Measurements from ENCODE around the gene PEAK1.

The PEAK1 gene

DNA sequence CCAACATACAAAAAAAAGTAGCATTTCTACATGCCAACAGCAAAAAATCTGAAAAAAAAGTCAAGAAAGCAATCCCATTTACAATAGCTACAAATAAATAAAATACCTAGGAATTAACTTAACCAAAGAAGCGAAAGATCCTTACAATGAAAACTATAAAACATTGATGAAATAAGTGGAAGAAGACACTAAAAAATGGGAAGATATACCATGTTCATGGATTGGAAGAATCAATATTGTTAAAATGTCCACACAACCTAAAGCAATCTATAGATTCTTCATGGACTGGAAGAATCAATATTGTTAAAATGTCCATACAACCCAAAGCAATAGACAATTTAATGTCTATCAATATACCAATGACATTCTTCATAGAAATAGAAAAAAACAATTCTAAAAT, 21.0 kb downstream of the PEAK1 start:
- H2BK15ac ChIP-seq (ENCODE audit: low read depth, poor library complexity, severe bottlenecking) = no peak overlapping the region
- H3K27ac ChIP-seq (ENCODE audit: low read length, poor library complexity, severe bottlenecking) = no peak overlapping the region
- no peak overlapping the region for H2BK12ac ChIP-seq (ENCODE audit: low read length in 2 of 2)
- no peak overlapping the region for H3K4me3 ChIP-seq (ENCODE audit: insufficient read depth in 1 of 2, low read depth in 1 of 2, low read length in 2 of 2)
- H3K23ac ChIP-seq (ENCODE audit: low read length in 2 of 2) = no peak overlapping the region
- H3K4me1 ChIP-seq (ENCODE audit: control insufficient read depth, insufficient read depth, low read depth, low read length) = no peaks in the 10 kb centered on the region
- H3K4ac ChIP-seq (ENCODE audit: low read depth in 1 of 2, low read length in 2 of 2) = no peak overlapping the region
- no peak overlapping the region for H2AK5ac ChIP-seq (ENCODE audit: low read length, severe bottlenecking)
- peaks cover 0 to 6% of the 10 kb centered on the region in 2 experiments for H3K36me3 ChIP-seq (ENCODE audit: control insufficient read depth in 1 of 2, insufficient read depth in 2 of 2, low read depth in 1 of 2, low read length in 2 of 2)
- H3K4me2 ChIP-seq (ENCODE audit: low read length, poor library complexity, severe bottlenecking) = no peak overlapping the region
- no peak overlapping the region for H3K9ac ChIP-seq (ENCODE audit: low read length)
- H2BK5ac ChIP-seq (ENCODE audit: low read depth, low read length, poor library complexity, severe bottlenecking) = no peak overlapping the region
- DNase-seq = no peak
- no peak overlapping the region for H2AFZ ChIP-seq (ENCODE audit: low read depth, low read length)
- WGBS = no CpG with 5 or more reads among the region's 1 CpG
- H2BK120ac ChIP-seq (ENCODE audit: low read depth, low read length) = no peak overlapping the region
- peaks cover 9% of the 10 kb centered on the region for H3K79me1 ChIP-seq (replicated peaks; ENCODE audit: low read length, poor library complexity, severe bottlenecking)
- H3K14ac ChIP-seq (ENCODE audit: low read length in 2 of 2) = no peak overlapping the region
- H3K27me3 ChIP-seq (ENCODE audit: control insufficient read depth in 1 of 2, insufficient read depth in 1 of 2, low read length in 2 of 2) = no peaks in the 10 kb centered on the region
- no peak overlapping the region for H4K8ac ChIP-seq (ENCODE audit: low read length)
- H3K18ac ChIP-seq (ENCODE audit: low read depth in 1 of 2, low read length in 2 of 2) = no peak overlapping the region
- no peak overlapping the region for H4K91ac ChIP-seq (ENCODE audit: low read length)
- H3K9me3 ChIP-seq (ENCODE audit: control insufficient read depth, low read length) = peaks cover 32% of the 10 kb centered on the region

DNA sequence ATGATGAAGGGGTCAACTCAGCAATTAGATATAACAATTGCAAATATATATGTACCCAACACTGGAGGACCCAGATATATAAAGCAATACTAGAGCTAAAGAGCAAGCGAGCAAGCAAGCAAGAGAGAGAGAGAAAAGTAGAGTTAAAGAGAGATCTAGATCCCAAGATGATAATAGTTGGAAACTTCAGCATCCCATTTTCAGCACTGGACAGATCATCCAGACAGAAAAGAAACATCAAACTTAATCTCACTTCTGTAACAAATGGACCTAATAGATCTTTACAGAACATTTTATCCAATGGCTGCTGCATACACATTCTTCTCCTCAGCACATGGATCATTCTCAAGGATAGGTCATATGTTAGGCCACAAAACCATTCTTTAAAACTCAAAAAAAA, 23.2 kb downstream of the PEAK1 start:
- Histone ChIP-seq H2BK120ac (ENCODE audit: low read depth, low read length) (no peak overlapping the region), H3K4ac (ENCODE audit: low read depth in 1 of 2, low read length in 2 of 2) (no peak overlapping the region), H3K36me3 (ENCODE audit: control insufficient read depth in 1 of 2, insufficient read depth in 2 of 2, low read depth in 1 of 2, low read length in 2 of 2) (peaks cover 4 to 7% of the 10 kb centered on the region in 2 experiments), H3K4me3 (ENCODE audit: insufficient read depth in 1 of 2, low read depth in 1 of 2, low read length in 2 of 2) (no peak overlapping the region), H3K27me3 (ENCODE audit: control insufficient read depth in 1 of 2, insufficient read depth in 1 of 2, low read length in 2 of 2) (no peaks in the 10 kb centered on the region), H3K27ac (ENCODE audit: low read length, poor library complexity, severe bottlenecking) (no peak overlapping the region), H2BK15ac (ENCODE audit: low read depth, poor library complexity, severe bottlenecking) (no peak overlapping the region), H3K4me2 (ENCODE audit: low read length, poor library complexity, severe bottlenecking) (no peak overlapping the region), H4K91ac (ENCODE audit: low read length) (no peak overlapping the region), H2AK5ac (ENCODE audit: low read length, severe bottlenecking) (no peak overlapping the region), H3K14ac (ENCODE audit: low read length in 2 of 2) (no peak overlapping the region), H3K18ac (ENCODE audit: low read depth in 1 of 2, low read length in 2 of 2) (no peak overlapping the region), H4K8ac (ENCODE audit: low read length) (no peak overlapping the region), H3K23ac (ENCODE audit: low read length in 2 of 2) (no peak overlapping the region), H2AFZ (ENCODE audit: low read depth, low read length) (no peak overlapping the region), H3K79me1 (replicated peaks; ENCODE audit: low read length, poor library complexity, severe bottlenecking) (peaks cover 22% of the 10 kb centered on the region), H3K4me1 (ENCODE audit: control insufficient read depth, insufficient read depth, low read depth, low read length) (no peaks in the 10 kb centered on the region), H3K9ac (ENCODE audit: low read length) (no peak overlapping the region), H2BK12ac (ENCODE audit: low read length in 2 of 2) (no peak overlapping the region), H2BK5ac (ENCODE audit: low read depth, low read length, poor library complexity, severe bottlenecking) (no peak overlapping the region), H3K9me3 (ENCODE audit: control insufficient read depth, low read length) (peaks cover 37% of the 10 kb centered on the region)
- no CpG with 5 or more reads among the region's 1 CpG for WGBS
- no peak for DNase-seq

DNA sequence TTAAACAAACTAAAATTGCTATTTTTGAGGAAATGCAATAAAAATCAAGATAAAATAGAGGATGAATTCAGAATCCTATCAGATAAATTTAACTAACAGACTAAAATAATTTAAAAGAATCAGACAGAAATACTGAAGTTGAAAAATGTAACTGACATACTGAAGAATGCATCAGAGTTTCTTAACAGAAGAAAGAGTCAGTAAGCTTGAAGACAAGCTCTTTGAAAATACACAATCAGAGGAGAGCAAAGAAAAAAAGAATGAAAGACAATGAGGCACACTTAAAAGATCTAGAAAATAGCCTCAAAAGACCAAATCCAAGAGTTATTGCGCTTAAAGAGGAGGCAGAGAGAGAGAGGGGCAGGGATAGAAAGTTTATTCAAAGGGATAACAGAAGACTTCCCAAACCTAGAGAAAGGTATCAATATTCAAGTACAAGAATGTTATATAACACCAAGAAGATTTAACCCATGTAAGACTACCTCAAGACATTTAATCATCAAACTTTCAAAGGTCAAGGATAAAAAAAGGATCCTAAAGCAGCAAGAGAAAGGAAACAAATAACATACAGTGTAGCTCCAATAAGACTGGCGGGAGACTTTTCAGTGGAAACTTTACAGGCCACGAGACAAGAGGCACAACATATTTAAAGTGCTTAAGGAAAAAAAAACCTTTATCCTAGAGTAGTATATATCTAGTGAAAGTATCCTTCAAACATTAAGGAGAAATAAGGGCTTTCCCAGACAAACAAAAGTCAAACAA, 24.7 kb downstream of the PEAK1 start:
- H3K79me1 ChIP-seq (replicated peaks; ENCODE audit: low read length, poor library complexity, severe bottlenecking) = peaks cover 28% of the 10 kb centered on the region
- H3K4me3 ChIP-seq (ENCODE audit: insufficient read depth in 1 of 2, low read depth in 1 of 2, low read length in 2 of 2) = no peak overlapping the region
- no peak overlapping the region for H3K14ac ChIP-seq (ENCODE audit: low read length in 2 of 2)
- no peak overlapping the region for H2BK5ac ChIP-seq (ENCODE audit: low read depth, low read length, poor library complexity, severe bottlenecking)
- H2BK120ac ChIP-seq (ENCODE audit: low read depth, low read length) = no peak overlapping the region
- H3K36me3 ChIP-seq (ENCODE audit: control insufficient read depth in 1 of 2, insufficient read depth in 2 of 2, low read depth in 1 of 2, low read length in 2 of 2) = peaks cover 4 to 7% of the 10 kb centered on the region in 2 experiments
- H2BK15ac ChIP-seq (ENCODE audit: low read depth, poor library complexity, severe bottlenecking) = no peak overlapping the region
- H3K9me3 ChIP-seq (ENCODE audit: control insufficient read depth, low read length) = peaks cover 34% of the 10 kb centered on the region
- no peak overlapping the region for H3K9ac ChIP-seq (ENCODE audit: low read length)
- no peak for DNase-seq
- no peak overlapping the region for H3K4me2 ChIP-seq (ENCODE audit: low read length, poor library complexity, severe bottlenecking)
- H2AFZ ChIP-seq (ENCODE audit: low read depth, low read length) = no peak overlapping the region
- no peak overlapping the region for H3K18ac ChIP-seq (ENCODE audit: low read depth in 1 of 2, low read length in 2 of 2)
- H4K8ac ChIP-seq (ENCODE audit: low read length) = no peak overlapping the region
- H2BK12ac ChIP-seq (ENCODE audit: low read length in 2 of 2) = no peak overlapping the region
- H3K4ac ChIP-seq (ENCODE audit: low read depth in 1 of 2, low read length in 2 of 2) = no peak overlapping the region
- no CpG with 5 or more reads among the region's 3 CpGs for WGBS
- no peak overlapping the region for H4K91ac ChIP-seq (ENCODE audit: low read length)
- H2AK5ac ChIP-seq (ENCODE audit: low read length, severe bottlenecking) = no peak overlapping the region
- H3K27me3 ChIP-seq (ENCODE audit: control insufficient read depth in 1 of 2, insufficient read depth in 1 of 2, low read length in 2 of 2) = no peaks in the 10 kb centered on the region
- no peak overlapping the region for H3K27ac ChIP-seq (ENCODE audit: low read length, poor library complexity, severe bottlenecking)
- H3K4me1 ChIP-seq (ENCODE audit: control insufficient read depth, insufficient read depth, low read depth, low read length) = no peaks in the 10 kb centered on the region
- no peak overlapping the region for H3K23ac ChIP-seq (ENCODE audit: low read length in 2 of 2)

DNA sequence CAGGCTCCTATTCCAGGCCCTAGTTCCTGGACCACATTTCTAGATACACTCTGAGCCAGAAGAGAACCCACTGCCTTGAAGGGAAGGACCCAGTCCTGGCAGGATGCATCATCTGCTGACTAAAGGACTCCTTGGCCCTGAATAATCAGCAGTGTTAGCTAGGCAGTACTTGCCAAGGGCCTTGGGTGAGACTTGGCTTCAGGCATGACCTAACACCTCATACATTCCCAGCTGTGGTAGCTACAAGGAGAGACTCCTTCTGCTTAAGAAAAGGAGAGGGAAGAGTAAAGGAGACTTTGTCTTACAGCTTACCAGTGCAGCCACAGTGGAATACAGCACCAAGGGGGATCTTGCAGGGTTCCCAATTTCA, 26.4 kb downstream of the PEAK1 start:
- H3K27ac ChIP-seq (ENCODE audit: low read length, poor library complexity, severe bottlenecking) = no peak overlapping the region
- peaks cover 19% of the 10 kb centered on the region for H3K9me3 ChIP-seq (ENCODE audit: control insufficient read depth, low read length)
- H2BK15ac ChIP-seq (ENCODE audit: low read depth, poor library complexity, severe bottlenecking) = no peak overlapping the region
- H4K8ac ChIP-seq (ENCODE audit: low read length) = no peak overlapping the region
- no peak overlapping the region for H4K91ac ChIP-seq (ENCODE audit: low read length)
- peaks cover 27% of the 10 kb centered on the region for H3K79me1 ChIP-seq (replicated peaks; ENCODE audit: low read length, poor library complexity, severe bottlenecking)
- no peak overlapping the region for H3K14ac ChIP-seq (ENCODE audit: low read length in 2 of 2)
- H3K4me1 ChIP-seq (ENCODE audit: control insufficient read depth, insufficient read depth, low read depth, low read length) = no peaks in the 10 kb centered on the region
- H3K4me3 ChIP-seq (ENCODE audit: insufficient read depth in 1 of 2, low read depth in 1 of 2, low read length in 2 of 2) = no peak overlapping the region
- H2BK12ac ChIP-seq (ENCODE audit: low read length in 2 of 2) = no peak overlapping the region
- no peak overlapping the region for H2AK5ac ChIP-seq (ENCODE audit: low read length, severe bottlenecking)
- no peak overlapping the region for H3K4me2 ChIP-seq (ENCODE audit: low read length, poor library complexity, severe bottlenecking)
- no peak overlapping the region for H2AFZ ChIP-seq (ENCODE audit: low read depth, low read length)
- H3K36me3 ChIP-seq (ENCODE audit: control insufficient read depth in 1 of 2, insufficient read depth in 2 of 2, low read depth in 1 of 2, low read length in 2 of 2) = peaks cover 4 to 7% of the 10 kb centered on the region in 2 experiments
- no peak for DNase-seq
- H3K18ac ChIP-seq (ENCODE audit: low read depth in 1 of 2, low read length in 2 of 2) = no peak overlapping the region
- no peak overlapping the region for H2BK120ac ChIP-seq (ENCODE audit: low read depth, low read length)
- no peak overlapping the region for H3K9ac ChIP-seq (ENCODE audit: low read length)
- no peak overlapping the region for H3K23ac ChIP-seq (ENCODE audit: low read length in 2 of 2)
- H3K27me3 ChIP-seq (ENCODE audit: control insufficient read depth in 1 of 2, insufficient read depth in 1 of 2, low read length in 2 of 2) = no peaks in the 10 kb centered on the region
- H2BK5ac ChIP-seq (ENCODE audit: low read depth, low read length, poor library complexity, severe bottlenecking) = no peak overlapping the region
- H3K4ac ChIP-seq (ENCODE audit: low read depth in 1 of 2, low read length in 2 of 2) = no peak overlapping the region

Data from mesenchymal stem cell (in vitro differentiated cells and primary cell).